ENCODE data around the gene CIDEB.

Gene CIDEB

DNA sequence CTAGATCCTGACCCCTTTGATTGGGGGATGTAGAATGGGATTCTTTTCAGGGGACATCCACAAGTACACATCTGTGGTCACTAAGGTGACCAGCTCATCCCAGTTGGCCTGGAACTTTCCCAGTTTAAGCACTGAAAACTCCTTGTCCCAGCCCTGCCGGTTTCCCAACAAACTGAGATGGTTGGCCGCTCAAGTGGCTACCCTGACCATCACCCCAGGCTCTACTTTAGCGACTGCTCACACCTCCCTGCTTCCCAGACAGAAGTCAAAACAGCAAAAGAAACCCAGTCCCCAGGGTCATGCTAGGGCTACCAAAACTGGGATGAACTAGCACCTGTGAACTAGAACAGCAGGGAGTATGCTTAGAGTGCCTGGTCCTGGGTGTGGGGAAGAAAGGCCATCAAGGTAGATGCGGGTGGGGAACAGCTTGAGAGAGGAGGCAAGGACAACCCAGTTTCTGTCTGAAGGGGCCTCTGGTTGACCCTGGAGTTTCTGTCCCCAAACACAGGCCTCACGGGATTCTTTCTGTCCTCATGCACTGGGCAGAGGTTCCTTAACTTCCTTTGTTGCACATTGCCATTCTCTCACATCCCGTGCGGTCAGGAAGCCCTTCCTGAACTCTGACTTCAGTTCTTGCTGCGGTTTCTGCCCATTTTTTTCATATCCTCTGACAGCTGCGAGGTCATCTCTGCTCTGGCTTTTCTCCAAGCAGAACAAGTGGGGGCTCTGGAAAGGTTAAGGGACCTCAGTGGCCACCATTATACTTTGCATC lies 5.1 kb upstream of the CIDEB start:
- no peak for DNase-seq

DNA sequence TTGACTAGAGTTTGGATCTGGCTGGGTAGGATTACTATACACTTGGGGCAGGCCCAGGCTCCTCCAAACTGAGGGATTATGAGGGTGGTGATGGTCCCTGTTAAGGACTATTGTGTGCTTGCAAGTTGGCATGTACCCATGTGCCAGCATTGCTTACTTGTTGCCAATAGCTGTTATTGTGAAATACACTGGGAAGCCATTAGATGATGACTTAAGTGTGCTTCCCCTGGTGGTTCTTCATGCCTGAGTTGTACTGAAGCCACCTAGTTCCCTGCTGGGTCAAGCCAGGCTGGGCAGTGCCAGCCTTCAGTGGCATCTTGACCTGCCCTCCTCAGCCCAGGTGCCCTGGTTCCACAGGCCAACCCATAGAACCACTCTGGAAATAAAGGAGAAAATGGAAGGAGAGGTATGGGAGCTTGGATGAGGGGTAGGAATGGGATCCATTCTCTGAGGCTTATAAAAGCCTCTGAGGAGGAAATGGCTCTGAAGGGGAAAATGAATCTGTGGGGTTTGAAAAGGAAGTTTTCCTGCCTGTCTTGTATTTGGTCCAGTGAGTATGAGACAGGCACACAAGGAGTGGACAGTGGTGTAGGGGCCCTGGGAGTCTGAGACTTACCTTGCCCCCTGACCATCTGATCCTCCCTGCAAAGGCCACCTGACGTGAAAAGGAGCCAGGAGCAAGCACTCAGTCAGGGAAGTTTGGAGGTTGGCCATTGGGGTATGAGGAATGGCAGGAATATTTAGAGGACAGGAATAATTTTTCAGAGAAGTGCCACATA lies 4.2 kb upstream of the CIDEB start:
- DNase-seq, result no peak

DNA sequence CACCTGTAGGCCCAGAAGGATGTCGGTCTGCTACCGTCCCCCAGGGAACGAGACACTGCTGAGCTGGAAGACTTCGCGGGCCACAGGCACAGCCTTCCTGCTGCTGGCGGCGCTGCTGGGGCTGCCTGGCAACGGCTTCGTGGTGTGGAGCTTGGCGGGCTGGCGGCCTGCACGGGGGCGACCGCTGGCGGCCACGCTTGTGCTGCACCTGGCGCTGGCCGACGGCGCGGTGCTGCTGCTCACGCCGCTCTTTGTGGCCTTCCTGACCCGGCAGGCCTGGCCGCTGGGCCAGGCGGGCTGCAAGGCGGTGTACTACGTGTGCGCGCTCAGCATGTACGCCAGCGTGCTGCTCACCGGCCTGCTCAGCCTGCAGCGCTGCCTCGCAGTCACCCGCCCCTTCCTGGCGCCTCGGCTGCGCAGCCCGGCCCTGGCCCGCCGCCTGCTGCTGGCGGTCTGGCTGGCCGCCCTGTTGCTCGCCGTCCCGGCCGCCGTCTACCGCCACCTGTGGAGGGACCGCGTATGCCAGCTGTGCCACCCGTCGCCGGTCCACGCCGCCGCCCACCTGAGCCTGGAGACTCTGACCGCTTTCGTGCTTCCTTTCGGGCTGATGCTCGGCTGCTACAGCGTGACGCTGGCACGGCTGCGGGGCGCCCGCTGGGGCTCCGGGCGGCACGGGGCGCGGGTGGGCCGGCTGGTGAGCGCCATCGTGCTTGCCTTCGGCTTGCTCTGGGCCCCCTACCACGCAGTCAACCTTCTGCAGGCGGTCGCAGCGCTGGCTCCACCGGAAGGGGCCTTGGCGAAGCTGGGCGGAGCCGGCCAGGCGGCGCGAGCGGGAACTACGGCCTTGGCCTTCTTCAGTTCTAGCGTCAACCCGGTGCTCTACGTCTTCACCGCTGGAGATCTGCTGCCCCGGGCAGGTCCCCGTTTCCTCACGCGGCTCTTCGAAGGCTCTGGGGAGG lies 3.1 kb upstream of the CIDEB start, which contains the start of gene LTB4R:
TSS of gene LTB4R (plus strand) at position 857 of the 959 bp plus-strand sequence. CDS start 4,150 bp downstream, outside the sequence.
- no peak for DNase-seq

DNA sequence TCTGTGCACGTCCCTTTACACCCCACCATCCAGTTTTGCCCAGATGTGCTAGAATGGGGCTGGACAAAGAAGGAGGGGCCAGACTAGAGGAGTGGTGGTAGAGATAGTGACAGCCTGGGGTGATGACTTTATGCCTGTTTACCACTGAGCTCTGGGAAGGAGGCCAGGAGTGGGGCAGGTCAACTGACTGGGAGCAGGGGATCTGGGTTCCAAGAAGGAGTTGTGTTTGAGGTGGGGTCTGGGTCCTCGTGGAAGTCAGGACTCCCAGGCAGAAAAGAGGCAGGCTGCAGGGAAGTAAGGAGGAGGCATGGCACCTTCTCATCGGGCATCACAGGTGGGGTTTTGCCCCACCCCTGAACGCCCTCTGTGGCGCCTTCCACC lies 2.5 kb upstream of the CIDEB start:
- DNase-seq, result no peak

DNA sequence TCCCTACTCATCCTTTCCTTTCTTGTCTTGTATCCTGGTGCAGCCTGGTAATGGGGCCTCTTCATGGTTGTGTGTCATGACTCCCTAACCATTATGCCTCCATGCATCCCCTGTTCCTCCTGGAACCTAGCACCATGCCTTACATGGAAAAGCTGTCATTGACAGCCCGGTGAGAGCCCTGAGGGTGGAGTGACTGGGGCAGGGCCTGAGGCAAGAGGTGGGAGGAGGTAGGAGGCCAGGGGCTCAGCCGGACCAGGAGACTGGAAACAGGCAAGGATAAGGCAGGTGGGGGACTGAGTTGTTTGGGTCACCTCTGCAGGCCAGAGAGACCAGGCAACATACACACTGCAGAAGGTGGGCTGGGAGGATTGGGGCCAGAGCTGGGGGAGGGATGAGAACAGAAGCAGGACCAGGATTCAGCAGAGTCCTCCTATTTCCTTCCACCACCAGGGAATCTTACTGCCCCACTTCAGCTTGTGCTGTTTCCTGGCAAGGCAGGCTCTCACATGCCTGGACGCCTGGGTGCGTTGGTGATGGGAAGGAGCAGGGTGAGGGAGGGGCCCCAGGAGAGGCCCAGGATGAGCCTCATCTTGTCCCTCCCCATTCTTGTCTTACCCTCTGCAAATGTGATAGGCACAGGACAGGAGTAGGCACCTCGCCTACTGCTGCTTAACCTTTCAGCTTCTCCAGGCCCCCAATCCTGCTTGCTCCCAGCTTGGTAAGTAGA lies 1.9 kb upstream of the CIDEB start, which contains the start of gene LTB4R2:
TSS of gene LTB4R2 (plus strand) at position 603 of the 727 bp plus-strand sequence. CDS start 525 bp downstream, outside the sequence.
- no peak for DNase-seq

DNA sequence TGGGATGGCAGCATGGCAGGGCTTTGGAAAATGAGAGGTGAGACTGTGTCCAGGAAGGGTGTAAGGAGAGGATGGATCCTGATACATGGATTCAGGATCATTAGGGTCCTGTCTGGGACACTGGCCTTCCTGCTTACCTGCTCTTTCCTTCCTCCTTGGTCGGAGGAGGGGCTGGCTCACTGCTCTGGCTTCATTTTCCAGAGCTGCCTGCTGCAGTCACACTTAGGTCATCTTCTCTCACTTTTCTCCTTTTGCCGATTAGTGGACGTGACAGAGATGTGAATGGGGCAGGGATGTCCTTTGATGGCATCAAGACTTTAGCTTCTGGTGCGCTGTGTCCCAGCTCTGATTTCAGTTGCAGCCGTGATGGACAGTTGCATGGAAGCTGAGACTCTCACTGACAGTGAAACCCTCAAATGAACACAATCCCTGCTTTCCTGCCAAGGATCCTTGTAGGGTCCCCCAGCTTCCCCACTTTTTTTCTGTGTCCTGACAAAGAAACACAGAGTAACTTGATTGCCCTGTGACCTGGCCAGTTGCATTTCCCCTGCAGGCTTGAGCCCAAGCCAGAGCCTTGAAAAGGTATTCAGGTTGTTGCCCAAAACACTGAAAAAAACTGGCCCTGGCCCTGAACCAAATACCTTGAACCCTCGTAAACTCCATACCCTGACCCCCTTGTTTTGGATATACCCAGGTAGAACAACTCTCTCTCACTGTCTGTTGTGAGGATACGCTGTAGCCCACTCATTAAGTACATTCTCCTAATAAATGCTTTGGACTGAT lies 756 bp upstream of the CIDEB start:
- no peak for DNase-seq

DNA sequence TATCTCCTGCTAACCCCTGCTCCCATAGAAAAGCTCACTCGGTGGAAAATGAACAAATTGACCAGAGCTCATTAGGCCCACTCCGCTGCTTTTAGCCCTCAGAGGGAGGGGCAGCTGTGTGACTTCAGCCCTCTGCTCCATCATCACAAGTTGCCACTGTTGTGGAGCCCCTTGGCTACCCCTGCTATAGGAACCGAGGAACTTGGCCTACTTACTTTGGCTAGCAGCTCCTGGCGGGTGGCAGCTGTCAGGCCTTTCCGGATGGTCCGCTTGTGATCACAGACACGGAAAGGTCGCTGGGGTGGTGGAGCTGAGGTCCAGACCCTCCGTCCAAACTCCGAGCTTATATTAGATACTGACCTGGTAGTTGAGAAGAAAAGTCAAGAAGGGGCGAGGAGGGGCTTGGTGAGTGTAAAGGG lies 612 bp downstream of the CIDEB start:
- DNase-seq, result no peak

DNA sequence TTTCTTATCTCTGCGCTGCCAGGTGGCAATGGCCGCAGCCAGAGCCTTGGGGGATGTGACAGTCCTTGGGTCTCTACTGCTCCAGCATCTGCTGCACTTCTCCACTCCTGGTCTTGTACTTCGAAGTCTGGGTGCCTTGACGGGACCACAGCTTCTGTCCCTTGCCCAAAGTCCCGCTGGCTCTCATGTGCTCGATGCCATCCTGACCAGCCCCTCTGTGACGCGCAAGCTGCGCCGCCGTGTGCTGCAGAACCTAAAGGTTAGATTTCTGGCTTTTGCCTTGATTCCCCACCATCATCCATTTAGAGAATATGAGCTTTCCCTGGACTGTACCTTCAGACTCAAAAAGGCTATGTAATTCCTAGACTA lies 3.8 kb downstream of the CIDEB start:
- no peak for DNase-seq

DNA sequence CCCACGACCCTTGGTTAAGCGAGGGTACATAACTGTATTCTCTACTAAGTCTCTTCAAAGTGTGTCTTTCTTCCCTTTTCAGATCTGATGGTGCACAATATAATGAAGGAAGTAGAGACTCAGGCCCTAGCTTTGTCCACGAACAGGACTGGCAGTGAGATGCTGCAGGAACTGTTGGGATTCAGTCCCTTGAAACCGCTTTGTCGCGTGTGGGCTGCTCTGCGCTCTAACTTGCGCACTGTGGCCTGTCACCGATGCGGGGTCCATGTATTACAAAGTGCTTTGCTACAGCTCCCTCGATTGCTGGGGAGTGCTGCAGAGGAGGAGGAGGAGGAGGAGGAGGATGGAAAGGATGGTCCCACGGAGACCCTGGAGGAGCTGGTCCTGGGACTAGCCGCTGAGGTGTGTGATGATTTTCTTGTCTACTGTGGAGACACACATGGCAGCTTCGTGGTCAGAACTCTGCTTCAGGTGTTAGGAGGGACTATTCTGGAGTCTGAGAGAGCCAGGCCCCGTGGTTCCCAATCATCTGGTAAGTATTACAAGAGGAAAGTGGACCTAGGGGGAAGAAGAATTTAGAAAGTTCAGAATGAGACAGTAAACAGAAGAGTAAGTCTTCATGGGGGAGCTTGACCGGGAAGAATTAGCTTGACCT lies 7.3 kb downstream of the CIDEB start:
- no peak for DNase-seq

DNA sequence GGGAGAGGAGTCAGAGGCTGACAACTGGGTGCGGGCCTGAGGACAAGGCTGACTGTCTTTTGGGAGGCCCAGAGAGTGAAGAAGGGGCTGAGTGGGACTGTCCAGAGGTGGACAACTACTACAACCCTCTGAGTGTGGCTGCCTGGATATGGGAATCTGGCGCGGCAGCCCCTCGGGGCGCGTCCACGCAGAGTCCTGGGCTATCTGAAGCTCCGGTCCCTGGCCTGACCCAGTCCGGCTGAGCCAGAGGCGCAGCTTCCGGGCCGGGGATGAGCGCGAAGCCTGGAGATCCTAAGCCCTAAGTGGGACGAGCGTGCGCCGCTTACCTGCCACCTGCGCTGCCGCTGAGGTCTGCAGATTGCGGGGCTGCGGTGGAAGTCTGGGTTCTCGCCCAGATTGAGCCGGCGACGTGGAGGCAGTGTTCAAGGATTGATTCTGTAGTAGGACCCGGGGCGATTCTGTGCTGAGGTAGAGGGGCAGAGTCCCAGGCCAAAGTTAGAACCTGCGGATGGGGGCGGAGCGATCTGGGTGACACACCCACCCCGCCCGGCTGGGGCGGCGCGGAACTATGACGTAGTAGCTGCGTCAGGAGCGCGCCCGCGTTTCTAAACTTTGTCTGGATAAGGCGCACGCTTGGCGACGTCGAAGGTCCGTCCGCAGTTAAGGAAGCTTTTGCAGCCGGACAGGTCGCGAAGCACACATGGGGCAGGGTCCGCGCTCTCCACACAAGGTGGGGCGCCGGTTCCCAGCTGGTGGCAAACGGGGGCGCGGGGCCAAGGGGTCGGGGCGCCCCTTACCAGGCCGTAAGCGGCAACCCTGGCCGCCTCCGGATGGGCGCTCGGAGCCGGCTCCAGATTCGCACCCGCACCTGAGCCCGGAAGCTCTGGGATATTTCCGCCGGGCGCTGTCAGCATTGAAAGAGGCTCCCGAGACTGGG lies 8.3 kb downstream of the CIDEB start, which contains the start of the genes DHRS1 and NOP9:
TSS of gene DHRS1 (minus strand) at position 526 of the 937 bp plus-strand sequence. CDS start 674 bp downstream, outside the sequence.
TSS of gene NOP9 (plus strand) at position 596 of the 937 bp plus-strand sequence. CDS start at position 701, 105 bp downstream.
- peak; percentile 78 for DNase-seq

DNA sequence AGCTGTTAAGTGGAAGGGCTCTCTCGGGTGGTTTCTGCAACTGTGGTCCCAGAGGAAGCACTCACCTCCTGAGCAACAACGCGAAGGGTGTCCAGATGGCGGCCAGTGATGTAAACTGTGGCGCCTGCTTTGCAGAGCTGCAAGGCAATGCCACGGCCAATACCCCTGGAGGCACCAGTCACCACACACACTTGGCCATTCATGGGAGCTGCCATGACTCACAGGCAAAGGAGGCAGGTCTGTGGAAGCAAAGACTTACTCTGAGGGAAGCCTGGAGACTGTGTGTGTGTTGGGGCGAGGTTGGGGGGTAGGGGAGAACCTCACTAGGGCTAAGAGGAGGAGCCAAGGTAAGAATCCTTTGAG lies 8.9 kb downstream of the CIDEB start:
- no peak for DNase-seq

DNA sequence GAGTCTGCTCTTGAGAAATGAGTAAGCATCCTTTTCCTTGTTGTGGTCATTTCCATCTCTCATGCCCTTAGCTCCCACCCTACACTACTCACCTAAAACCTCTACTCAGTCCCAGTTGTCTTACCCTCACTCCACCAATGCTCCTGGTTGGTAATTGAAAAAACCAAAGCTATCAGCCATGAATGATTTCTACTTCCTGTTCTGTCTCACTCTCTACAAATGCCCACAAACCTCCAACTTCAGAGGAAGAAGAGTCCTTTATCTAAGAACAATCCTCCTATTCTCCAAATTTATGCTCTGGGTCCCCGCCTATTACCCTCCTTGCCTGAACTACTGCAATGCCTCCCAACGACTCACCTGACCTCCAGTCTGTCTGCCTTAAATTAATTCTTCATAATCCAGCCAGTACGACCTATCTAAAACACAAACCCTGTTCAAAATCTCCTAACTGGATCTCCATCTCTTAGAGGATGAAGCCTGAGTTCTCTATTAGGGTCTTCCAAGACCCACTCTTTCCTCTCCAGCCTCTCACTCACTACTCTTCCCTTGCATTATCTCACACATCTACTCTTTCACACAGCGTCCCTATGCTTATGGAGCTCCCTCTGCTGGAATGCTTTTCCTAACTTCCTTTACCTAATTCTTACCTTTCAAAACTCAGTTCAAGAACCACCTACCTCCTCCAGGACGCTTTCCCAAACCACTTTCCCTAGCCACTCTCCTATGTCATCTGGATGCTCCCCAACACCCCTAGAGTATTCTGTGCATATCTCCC lies 10.4 kb downstream of the CIDEB start:
- no peak for DNase-seq

DNA sequence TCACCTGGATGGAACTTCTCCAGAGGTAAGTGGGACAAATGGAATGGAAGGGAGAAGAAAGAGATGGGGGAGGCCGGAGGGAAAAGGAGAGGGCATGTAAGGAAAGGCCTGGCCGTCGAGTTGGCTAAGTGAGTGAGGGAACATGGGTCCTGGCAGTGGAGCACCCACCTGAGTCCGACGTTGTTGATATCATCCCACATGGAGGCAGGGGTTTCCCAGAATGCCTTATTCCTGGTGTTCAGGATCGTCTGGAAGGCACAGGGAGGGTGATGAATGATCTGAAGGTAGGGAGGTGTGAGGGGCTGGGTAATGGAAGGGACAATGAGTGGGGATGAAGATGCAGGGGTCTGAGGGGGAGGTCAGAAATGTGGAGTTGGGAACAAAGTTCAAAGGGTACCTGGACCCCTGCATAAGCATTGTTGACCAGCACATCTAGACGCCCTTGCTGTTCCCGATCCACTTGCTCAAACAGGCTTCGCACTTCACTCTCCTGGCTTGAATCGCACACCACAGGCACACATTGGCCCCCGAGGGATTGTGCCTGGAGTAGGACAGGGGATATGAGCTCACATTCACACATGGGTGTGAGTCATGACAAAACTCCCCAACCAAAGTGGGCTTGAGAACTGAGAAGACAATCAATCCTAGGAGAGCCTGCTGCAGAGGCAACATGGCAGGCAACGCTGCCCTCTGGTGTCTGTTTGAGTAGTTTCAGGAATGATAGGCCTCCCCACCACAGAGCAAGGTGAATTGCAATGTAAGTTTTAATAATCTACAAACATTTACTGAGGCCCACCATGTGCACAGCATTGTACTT lies 11.2 kb downstream of the CIDEB start:
- no peak for DNase-seq

DNA sequence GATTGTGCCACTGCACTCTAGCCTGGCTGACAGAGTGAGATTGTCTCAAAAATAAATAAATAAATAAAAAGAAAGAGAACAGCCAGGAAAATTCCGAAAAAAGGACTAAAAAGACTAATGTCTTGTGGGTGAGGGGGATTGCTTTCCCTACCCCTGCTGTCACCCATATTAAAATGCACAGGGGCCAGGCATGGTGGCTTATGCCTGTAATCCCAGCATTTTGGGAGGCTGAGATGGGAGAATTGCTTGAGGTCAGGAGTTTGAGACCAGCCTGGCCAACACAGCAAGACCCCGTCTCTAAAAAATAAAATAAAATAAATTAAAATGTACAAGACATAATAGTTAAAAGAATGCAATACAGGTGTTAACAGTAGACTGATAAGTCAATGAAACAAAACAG lies 14.3 kb downstream of the CIDEB start:
- no peak for DNase-seq

DNA sequence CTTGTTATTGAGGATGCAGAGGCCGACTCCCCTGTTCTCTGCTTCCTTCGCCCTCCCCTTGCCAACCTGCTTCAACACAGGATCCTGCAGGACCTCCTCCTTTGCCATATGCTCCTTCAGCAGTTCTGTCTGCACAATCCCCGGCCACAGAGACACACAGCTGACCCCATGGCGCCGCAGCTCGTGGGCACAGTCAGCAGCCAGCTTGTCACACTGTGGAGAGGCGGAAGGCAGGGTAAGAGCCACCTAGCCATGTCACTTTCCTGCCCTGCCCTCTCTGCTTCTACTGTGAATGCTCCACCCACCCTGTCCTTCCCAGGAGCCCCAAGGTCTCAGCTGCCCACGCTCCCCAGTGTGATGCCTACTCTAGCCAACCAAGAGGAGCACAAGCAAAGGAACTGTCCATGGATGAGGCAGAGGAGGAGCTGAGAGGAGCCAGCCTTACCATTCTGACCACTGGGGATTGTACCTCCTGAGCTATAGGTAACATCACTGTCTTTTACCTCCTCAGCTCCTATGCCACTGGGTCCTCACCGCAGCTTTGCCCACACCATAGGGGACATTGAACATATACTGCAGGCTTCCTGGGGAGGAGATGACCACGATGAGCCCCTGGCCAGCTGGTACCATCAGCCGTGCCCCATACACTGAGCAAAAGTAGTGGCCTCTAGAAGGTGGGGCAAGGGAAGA lies 15.5 kb downstream of the CIDEB start:
- no peak for DNase-seq

DNA sequence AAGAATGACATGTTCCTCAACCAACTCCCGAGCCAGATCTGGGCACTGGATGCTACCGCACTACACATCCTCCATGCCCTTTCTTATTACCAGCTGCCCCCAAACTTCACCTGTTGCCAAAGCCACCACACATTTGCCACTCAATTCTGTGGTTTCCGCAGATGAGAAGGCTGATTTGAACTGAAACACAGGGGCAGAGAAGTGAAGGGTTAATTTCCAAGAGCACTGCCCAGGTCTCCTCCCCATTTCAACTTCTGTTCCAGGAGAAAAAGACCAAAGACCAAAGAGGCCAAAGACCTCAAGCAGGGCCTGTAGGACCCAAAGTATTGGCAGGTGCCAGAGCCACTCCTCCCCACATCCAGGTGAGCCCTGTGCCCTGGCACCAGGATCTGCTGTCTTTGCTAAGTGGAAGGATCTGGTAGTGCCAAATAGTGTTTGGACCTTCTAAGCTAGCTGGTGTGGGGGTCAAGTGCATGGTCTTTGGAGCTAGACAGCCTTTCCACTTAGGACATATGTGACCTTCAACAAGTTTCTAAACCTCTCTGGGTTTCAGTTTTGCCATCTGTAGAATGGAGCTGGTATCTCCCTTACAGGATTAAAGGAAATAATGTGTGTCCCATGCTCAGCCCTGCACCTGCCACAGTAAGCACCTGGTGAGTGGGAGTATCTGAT lies 16.2 kb downstream of the CIDEB start:
- DNase-seq, result no peak

DNA sequence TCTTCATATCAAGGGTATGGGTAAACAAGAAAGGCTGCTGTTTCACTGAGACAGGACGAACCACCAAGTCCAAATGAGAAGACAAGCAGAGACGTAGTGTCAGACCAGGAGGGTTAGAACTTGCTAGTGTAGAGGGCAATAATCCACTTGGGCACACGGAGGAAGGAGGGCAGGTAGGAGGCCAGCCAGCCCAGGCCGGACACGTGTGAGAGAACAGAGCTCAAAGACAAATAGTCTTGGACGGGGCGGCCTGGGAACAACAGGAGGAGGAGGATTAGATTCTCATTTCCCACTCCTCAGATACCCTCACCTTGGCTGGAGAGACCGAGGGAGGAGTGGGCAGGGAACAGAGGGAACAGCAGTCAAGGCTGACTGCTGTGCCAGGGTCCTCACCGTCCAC lies 17.0 kb downstream of the CIDEB start:
- DNase-seq, result no peak

All from NCI-H1048 (cell line).